COR-L47 (cell line): ENCODE results near the gene DISP1.

Source experiments
- DNase-seq: peaks from one replicate; lab custom pipeline; 2025; lab: John Stamatoyannopoulos, UW

The DISP1 gene

DNA sequence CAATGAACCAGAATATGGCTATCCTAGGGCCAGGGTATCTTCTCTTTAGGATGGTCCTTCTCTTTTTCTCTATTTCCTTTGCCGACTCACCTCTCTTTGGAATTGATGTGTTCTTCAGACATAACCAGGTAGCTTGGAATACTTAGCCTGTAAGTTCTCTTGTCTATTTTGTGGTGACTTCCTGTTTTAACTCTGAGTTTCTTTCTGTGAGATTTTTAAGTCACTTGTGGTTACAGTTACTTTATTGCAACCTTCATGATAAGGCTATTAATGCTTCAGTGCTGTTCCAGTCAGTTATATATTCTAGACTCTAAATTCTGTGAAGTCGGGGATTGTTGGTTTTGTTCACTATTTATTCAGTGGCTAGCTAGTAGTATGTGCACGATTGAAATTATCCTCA lies 46.2 kb downstream of the DISP1 start:
- no peak for DNase-seq
